Ovary (tissue), 3 donors: ENCODE data around the gene PDSS2.

Experiments used
- EP300 ChIP-seq: sonication (generic); formaldehyde crosslinking; IDR thresholded peaks from one replicate; pipeline ENCODE4 v1.6.1; 2017; ENCODE audit warnings: antibody characterized with exemption
- POLR2A ChIP-seq: fragments of 450-650 bp; IDR thresholded peaks from one replicate; pipeline ENCODE4 v1.6.1; 2017; ENCODE audit warnings: antibody characterized with exemption, mild to moderate bottlenecking, moderate library complexity
- TF ChIP-seq, protein P1 (sequence below), 3 donors: fragments of 450-650 bp in 2 of 3; fragments of 200-600 bp in 1 of 3; IDR thresholded peaks; one replicate each; pipeline versions ENCODE4 v1.5.1 to v1.8.0; 2016 to 2022; ENCODE audit warnings: antibody characterized with exemption in 3 of 3, mild to moderate bottlenecking in 1 of 3
- donor health status: DM: no; HTN: no; CAD: no.

DNA sequence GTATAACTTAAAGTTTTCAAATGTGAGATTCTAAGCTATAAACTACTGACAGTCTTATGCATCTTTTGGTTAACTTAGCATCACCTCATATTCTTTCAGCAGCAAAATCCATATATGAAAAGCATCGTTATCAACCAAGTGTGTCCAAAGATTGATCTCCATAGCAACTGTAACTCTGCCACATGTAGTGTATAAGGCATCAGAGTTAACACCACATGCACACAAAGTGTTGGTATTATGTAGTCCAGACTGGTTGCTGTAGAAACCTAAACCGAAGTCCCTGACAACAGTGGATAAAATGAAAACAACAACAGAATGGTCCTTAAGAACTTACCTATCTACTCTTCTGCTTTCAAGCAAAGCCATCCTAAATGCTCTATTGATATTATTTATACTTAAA lies 39.6 kb downstream of the PDSS2 start:
- TF ChIP-seq, protein P1, sequence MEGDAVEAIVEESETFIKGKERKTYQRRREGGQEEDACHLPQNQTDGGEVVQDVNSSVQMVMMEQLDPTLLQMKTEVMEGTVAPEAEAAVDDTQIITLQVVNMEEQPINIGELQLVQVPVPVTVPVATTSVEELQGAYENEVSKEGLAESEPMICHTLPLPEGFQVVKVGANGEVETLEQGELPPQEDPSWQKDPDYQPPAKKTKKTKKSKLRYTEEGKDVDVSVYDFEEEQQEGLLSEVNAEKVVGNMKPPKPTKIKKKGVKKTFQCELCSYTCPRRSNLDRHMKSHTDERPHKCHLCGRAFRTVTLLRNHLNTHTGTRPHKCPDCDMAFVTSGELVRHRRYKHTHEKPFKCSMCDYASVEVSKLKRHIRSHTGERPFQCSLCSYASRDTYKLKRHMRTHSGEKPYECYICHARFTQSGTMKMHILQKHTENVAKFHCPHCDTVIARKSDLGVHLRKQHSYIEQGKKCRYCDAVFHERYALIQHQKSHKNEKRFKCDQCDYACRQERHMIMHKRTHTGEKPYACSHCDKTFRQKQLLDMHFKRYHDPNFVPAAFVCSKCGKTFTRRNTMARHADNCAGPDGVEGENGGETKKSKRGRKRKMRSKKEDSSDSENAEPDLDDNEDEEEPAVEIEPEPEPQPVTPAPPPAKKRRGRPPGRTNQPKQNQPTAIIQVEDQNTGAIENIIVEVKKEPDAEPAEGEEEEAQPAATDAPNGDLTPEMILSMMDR (IDR thresholded peaks at IDR 0.05): no peak
- TF ChIP-seq POLR2A: no peak
- no peak for TF ChIP-seq EP300
